ENCODE results near the gene SLC36A3.
"Not testable (repeated sequence)": the region's sequence is repeated elsewhere in the genome, so short reads cannot be mapped to it uniquely, and the experiment has no call there.

DNA sequence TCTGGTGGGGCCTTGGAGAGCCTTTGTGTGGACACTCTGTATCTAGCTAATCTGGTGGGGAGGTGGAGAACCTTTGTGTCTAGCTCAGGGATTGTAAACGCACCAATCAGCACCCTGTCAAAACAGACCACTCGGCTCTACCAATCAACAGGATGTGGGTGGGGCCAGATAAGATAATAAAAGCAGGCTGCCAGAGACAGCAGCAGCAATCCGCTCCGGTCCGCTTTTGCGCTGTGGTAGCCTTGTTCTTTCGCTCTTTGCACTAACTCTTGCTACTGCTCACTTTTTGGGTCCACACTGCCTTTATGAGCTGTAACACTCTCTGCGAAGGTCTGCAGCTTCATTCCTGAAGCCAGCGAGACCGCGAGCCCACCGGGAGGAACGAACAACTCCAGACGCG lies 6.3 kb upstream of the SLC36A3 start:
- TF ChIP-seq, protein P1, sequence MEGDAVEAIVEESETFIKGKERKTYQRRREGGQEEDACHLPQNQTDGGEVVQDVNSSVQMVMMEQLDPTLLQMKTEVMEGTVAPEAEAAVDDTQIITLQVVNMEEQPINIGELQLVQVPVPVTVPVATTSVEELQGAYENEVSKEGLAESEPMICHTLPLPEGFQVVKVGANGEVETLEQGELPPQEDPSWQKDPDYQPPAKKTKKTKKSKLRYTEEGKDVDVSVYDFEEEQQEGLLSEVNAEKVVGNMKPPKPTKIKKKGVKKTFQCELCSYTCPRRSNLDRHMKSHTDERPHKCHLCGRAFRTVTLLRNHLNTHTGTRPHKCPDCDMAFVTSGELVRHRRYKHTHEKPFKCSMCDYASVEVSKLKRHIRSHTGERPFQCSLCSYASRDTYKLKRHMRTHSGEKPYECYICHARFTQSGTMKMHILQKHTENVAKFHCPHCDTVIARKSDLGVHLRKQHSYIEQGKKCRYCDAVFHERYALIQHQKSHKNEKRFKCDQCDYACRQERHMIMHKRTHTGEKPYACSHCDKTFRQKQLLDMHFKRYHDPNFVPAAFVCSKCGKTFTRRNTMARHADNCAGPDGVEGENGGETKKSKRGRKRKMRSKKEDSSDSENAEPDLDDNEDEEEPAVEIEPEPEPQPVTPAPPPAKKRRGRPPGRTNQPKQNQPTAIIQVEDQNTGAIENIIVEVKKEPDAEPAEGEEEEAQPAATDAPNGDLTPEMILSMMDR (IDR thresholded peaks at IDR 0.05), result not testable (repeated sequence)
- not testable (repeated sequence) for TF ChIP-seq POLR2A, POLR2AphosphoS5 (IDR thresholded peaks at IDR 0.05)
